H1 (cell line): ENCODE data around the gene LANCL2. TPM values are rescaled to one million over a fixed set of nuclear protein-coding genes. Genes with fewer than 3 reads are reported as not detected.

Source experiments
- ASH2L ChIP-seq: fragments of 200-600, 300-600 bp; sonication (generic); IDR thresholded peaks from one replicate; pipeline ENCODE4 v1.7.1; 2017; ENCODE audit warnings: low read length
- BRCA1 ChIP-seq: IDR thresholded peaks from 2 replicates; pipeline ENCODE4 v1.6.1; 2012; ENCODE audit warnings: low read depth, low read length, improper control_type of control experiment
- CHD7 ChIP-seq: fragments of 300-600 bp; sonication (generic); IDR thresholded peaks from 2 replicates; pipeline ENCODE4 v1.7.1; 2012; ENCODE audit warnings: low read length, moderate library complexity, mild to moderate bottlenecking, inconsistent platforms; ENCODE audit not compliant: insufficient replicate concordance
- CTBP2 ChIP-seq: IDR thresholded peaks from 2 replicates; pipeline ENCODE4 v1.7.0; 2011; ENCODE audit warnings: borderline replicate concordance, mild to moderate bottlenecking, moderate library complexity, mixed read lengths, low read length; ENCODE audit not compliant: insufficient read depth, insufficient read length
- GABPA ChIP-seq: IDR thresholded peaks from 2 replicates; pipeline ENCODE4 v1.6.1; 2011; ENCODE audit warnings: mild to moderate bottlenecking, low read length, moderate library complexity, borderline replicate concordance; ENCODE audit not compliant: insufficient read depth
- SIX5 ChIP-seq: IDR thresholded peaks from 2 replicates; pipeline ENCODE4 v1.6.1; 2011; ENCODE audit warnings: mild to moderate bottlenecking, low read depth, low read length
- TAF7 ChIP-seq: optimal IDR thresholded peaks from 2 replicates; pipeline ENCODE3; 2011; ENCODE audit warnings: low read depth, mild to moderate bottlenecking, inconsistent platforms, low read length, moderate library complexity, borderline replicate concordance
- USF2 ChIP-seq: IDR thresholded peaks from 2 replicates; pipeline ENCODE4 v1.6.1; 2011; ENCODE audit warnings: low read length, improper control_type of control experiment
- polyA plus RNA-seq, 7 experiments: library from polyadenylated mRNA; depleted of rRNA in 3 of 7; stranded (reverse) in 5 of 7; unstranded in 2 of 7; fragments of >200 nt in 5 of 7; fragments of 200-250 nt in 2 of 7; gene quantifications; 1 replicate in 5 of 7; 2 replicates in 1 of 7; 4 replicates in 1 of 7; pipeline versions ENCODE4 v1.2.1 to v1.2.3, GENCODE V29; 2011 to 2013; ENCODE audit warnings: missing spikeins in 2 of 7, mixed read lengths in 2 of 7
- total RNA-seq: library from RNA; stranded (reverse); fragmentation: NEBNext Ultra II Directional; extraction: Animal tissue kit (Norgen Biotek cat#: 25700); gene quantifications from 2 replicates; pipeline ENCODE4 v1.2.1, GENCODE V29; 2021

The LANCL2 gene
- total and polyA plus RNA-seq, 2 of the 8 experiments (the other 6 are each of a cell fraction or from before 2014, with no cell fraction given), result 9.2 to 9.5 TPM

DNA sequence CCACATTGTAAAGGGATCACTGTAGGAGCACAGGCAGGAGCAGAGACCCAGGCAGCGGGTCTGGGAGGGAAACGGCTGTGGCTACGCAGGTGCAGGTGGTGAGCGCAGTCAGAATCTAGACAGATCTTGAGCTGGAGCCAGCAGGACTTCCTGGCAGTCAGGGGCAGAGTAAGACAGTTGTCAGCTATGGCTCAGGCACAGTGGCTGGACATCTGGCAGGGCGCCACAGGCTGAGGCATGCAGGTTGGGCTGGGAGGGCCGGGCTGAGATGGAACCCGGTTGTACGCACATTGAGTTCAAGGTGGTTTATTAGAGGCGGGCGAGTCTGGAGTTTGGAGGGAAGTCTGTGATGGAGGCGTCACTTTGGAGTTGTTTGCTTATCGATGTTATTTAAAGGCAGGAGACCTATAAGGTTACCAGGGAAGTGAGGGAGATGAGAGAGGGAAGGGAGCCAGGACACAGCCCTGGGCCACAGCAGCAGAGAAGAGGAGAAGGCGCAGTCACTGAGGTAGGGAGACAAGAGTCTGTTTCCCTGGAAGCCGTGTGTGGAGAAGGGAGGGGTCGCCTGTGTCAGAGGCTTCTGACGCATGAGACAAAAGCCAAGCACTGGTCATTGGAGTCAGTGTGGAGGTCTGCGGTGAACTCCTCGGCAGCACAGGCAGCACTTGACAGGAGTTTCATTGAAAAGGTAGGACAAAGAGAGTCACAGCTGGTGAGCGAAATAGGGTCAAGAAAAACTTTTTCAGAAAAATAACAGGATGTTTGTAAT lies 73.8 kb downstream of the LANCL2 start (continued):
- TF ChIP-seq CHD7 (no peak), SIX5 (no peak), CTBP2 (no peak), TAF7 (no peak), GABPA (no peak), ASH2L (no peak), BRCA1 (no peak), USF2 (no peak)
